K562 (cell line): ENCODE measurements around the gene HAUS2. TPM values are rescaled to one million over a fixed set of nuclear protein-coding genes. Genes with fewer than 3 reads are reported as not detected.

Experiments used
- CBX3 ChIP-seq, 2 experiments: IDR thresholded peaks; 1 replicate in 1 of 2; 2 replicates in 1 of 2; pipeline ENCODE4 v1.6.1; 2012; ENCODE audit warnings: inconsistent platforms in 2 of 2, low read length in 2 of 2, borderline replicate concordance in 1 of 2, control low read depth in 1 of 2
- CCNT2 ChIP-seq: IDR thresholded peaks from 2 replicates; pipeline ENCODE4 v1.6.1; 2011; ENCODE audit warnings: borderline replicate concordance, low read depth, mild to moderate bottlenecking, moderate library complexity, mixed read lengths, low read length; ENCODE audit not compliant: insufficient read length; ENCODE audit errors: extremely low read depth
- E2F5 ChIP-seq: sonication (generic); formaldehyde crosslinking; IDR thresholded peaks from 2 replicates; pipeline ENCODE4 v1.8.0; 2022; ENCODE audit warnings: mild to moderate bottlenecking, missing genetic modification reagents
- EP400 ChIP-seq: fragments of 450-650 bp; IDR thresholded peaks from 2 replicates; pipeline ENCODE4 v1.6.1; 2017; ENCODE audit warnings: antibody characterized with exemption, mild to moderate bottlenecking, moderate library complexity
- FUS ChIP-seq: fragments of 200-400 bp; formaldehyde crosslinking; optimal IDR thresholded peaks from 2 replicates; pipeline ENCODE3; 2017; ENCODE audit warnings: low read depth, low read length
- HNRNPL ChIP-seq: fragments of 200-400 bp; formaldehyde crosslinking; IDR thresholded peaks from 2 replicates; pipeline ENCODE4 v1.6.1; 2017; ENCODE audit warnings: low read depth, mild to moderate bottlenecking, low read length
- POLR2AphosphoS5 ChIP-seq: IDR thresholded peaks from 2 replicates; pipeline ENCODE4 v1.6.1; 2011; ENCODE audit warnings: mild to moderate bottlenecking, low read depth, low read length, moderate library complexity; ENCODE audit not compliant: control insufficient read depth, insufficient read depth
- PRMT5 ChIP-seq: sonication (generic); formaldehyde crosslinking; IDR thresholded peaks from 2 replicates; pipeline ENCODE4 v1.5.0; 2020; ENCODE audit warnings: missing genetic modification reagents
- SP1 ChIP-seq: sonication (generic); formaldehyde crosslinking; IDR thresholded peaks from 2 replicates; pipeline ENCODE4 v1.8.1; 2022; ENCODE audit warnings: mild to moderate bottlenecking, missing genetic modification reagents
- TAF1 ChIP-seq: IDR thresholded peaks from 2 replicates; pipeline ENCODE4 v1.6.1; 2011; ENCODE audit warnings: mild to moderate bottlenecking, low read length, moderate library complexity; ENCODE audit not compliant: insufficient read depth, control insufficient read depth, severe bottlenecking; ENCODE audit errors: extremely low read depth
- ZBTB40 ChIP-seq, 2 experiments: fragments of 450-650 bp in 1 of 2; sonication (generic) in 1 of 2; formaldehyde crosslinking in 1 of 2; IDR thresholded peaks; 2 replicates each; pipeline versions ENCODE4 v1.7.1 to v1.9.0; 2016 to 2022; ENCODE audit warnings: inconsistent platforms in 1 of 2, mild to moderate bottlenecking in 1 of 2, missing genetic modification reagents in 1 of 2
- ZNF263 ChIP-seq: sonication (generic); formaldehyde crosslinking; IDR thresholded peaks from 2 replicates; pipeline ENCODE4 v1.8.0; 2022; ENCODE audit warnings: mild to moderate bottlenecking, missing genetic modification reagents, borderline replicate concordance
- ZNF79 ChIP-seq: fragments of 250-450 bp; sonication (Bioruptor Pico); IDR thresholded peaks from 2 replicates; pipeline ENCODE4 v1.4.0; 2020; ENCODE audit warnings: low read depth, mild to moderate bottlenecking, moderate library complexity
- polyA plus RNA-seq, 8 experiments: library from polyadenylated mRNA; depleted of rRNA in 4 of 8; stranded (reverse) in 5 of 8; unstranded in 3 of 8; fragments of >200 nt; fragmentation: Nextera tagmentation in 2 of 8; fragmentation: Illumina TruSeq in 1 of 8; extraction: Ambion mirVana in 2 of 8; extraction: Trizol in 1 of 8; gene quantifications; 2 replicates each; pipeline versions ENCODE4 v1.2.1 to v1.2.3, GENCODE V29; 2011 to 2014; ENCODE audit warnings: inconsistent platforms in 1 of 8, missing spikeins in 1 of 8
- total RNA-seq, 7 experiments: library from RNA; depleted of rRNA in 6 of 7; stranded (reverse); fragments of >200 nt in 6 of 7; fragmentation: Illumina TruSeq in 2 of 7; extraction: Trizol in 2 of 7; gene quantifications; 2 replicates each; pipeline versions ENCODE4 v1.2.1 to v1.2.3, GENCODE V29; 2011 to 2021; ENCODE audit warnings: low replicate concordance in 1 of 7
- TF ChIP-seq, protein P1 (sequence below): fragments of 450-650 bp; formaldehyde crosslinking; IDR thresholded peaks from 2 replicates; pipeline ENCODE4 v1.4.0; 2020; ENCODE audit warnings: mild to moderate bottlenecking, moderate library complexity

HAUS2 gene
- total and polyA plus RNA-seq, 9 of the 15 experiments (the other 6 are each of a cell fraction or from before 2014, with no cell fraction given): 30.6 to 64.9 (median 54.1) TPM

GRCh38 chr15:42575188-42576039 lies 26.8 kb downstream of the HAUS2 start, which contains the start of gene STARD9 (continued):
- TF ChIP-seq ZBTB40 (IDR thresholded peaks at IDR 0.05) (no peak), ZBTB40 (CRISPR knock-in tag; IDR thresholded peaks at IDR 0.05) (peak; percentile 58), FUS (peak; percentile 39), HNRNPL (peak; percentile 97), TAF1 (peak; percentile 17), POLR2AphosphoS5 (peak; percentile 38; the same call in 1 of the 2 replicates), EP400 (peak; percentile 73; the same call in 1 of the 2 replicates), PRMT5 (CRISPR knock-in tag) (peak; percentile 83), CCNT2 (peak; percentile 71), E2F5 (CRISPR knock-in tag) (peak; percentile 82), CBX3 (IDR thresholded peaks at IDR 0.05; ENCODE audit: borderline replicate concordance in 1 of 2, low read length in 2 of 2) (peak in 1 of 2 experiments; percentile 69; a peak in 1 of 3 replicates), SP1 (peak; percentile 94), ZNF263 (CRISPR knock-in tag) (peak; percentile 49), ZNF79 (CRISPR knock-in tag) (no peak)
- TF ChIP-seq, protein P1, sequence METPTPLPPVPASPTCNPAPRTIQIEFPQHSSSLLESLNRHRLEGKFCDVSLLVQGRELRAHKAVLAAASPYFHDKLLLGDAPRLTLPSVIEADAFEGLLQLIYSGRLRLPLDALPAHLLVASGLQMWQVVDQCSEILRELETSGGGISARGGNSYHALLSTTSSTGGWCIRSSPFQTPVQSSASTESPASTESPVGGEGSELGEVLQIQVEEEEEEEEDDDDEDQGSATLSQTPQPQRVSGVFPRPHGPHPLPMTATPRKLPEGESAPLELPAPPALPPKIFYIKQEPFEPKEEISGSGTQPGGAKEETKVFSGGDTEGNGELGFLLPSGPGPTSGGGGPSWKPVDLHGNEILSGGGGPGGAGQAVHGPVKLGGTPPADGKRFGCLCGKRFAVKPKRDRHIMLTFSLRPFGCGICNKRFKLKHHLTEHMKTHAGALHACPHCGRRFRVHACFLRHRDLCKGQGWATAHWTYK (CRISPR knock-in tag): 0 out of 2 replicates have a peak, but pooled peaks have one; percentile 46
